HG02588 (cell line): Measurements from ENCODE around the gene POMT2.
"Not testable (repeated sequence)": the region's sequence is repeated elsewhere in the genome, so short reads cannot be mapped to it uniquely, and the experiment has no call there.

ENCODE experiments used
- ATAC-seq: cut with Tn5 transposase; IDR thresholded peaks from one replicate; pipeline ENCODE4 v1.9.1; 2021; ENCODE audit warnings: mild to moderate bottlenecking, moderate library complexity; ENCODE audit not compliant: unreplicated experiment

The POMT2 gene

DNA sequence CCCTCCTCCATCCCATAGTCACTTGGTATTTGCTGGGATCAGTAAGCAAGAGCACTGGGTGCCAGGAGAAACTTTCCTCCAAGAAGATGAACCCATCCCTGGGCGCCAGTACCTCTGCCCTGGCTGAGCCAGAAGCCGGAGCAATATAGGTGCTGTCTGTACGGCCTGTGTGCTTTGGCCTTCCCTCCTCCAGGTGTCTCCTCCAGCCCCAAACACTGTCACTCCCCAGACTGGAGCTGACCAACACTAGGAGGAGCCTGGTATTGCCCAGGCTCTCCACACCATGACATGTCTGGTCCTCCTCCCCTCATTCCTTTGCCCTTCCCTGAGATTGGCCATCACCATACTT, 5.0 kb upstream of the POMT2 start:
- ATAC-seq, result no peak

- ATAC-seq, result no peak
These were observed 4.4 kb upstream of the POMT2 start for GRCh38 chr14:77324816-77325745.

DNA sequence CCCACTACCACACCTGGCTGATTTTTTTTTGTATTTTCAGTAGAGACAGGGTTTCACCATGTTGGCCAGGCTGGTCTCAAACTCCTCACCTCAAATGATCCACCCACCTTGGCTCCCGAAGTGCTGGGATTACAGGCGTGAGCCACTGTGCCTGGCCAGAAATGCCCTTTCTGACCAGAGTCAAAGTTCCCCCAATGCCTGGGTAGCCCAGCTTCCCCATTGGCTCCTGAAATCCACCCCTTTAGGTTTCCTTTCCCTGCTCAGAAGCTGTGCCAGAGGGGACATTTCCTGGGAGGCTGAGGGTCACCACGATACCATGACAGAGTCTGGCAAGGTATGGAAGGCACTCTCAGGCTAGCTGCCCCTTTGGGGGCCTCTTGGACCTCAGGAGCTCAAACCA, 3.6 kb upstream of the POMT2 start:
- no peak for ATAC-seq

DNA sequence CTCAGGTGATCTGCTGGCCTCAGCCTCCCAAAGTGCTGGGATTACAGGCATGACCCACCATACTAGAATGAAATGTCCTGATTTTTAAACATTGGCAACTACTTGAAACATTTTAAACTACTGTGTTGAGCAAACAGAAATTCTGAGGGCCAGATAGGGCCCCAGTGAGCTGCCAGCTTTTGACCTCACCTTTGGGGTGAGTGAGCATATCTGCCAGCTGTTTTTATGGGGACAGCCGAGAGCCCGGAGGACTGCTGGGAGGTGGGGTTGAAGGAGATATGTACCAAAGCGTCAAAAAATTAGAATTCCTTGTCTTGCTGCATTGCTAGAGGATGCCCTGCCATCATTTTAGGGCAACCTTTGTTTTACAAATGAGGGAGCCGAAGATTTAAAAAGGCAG, 2.9 kb upstream of the POMT2 start:
- no peak for ATAC-seq

DNA sequence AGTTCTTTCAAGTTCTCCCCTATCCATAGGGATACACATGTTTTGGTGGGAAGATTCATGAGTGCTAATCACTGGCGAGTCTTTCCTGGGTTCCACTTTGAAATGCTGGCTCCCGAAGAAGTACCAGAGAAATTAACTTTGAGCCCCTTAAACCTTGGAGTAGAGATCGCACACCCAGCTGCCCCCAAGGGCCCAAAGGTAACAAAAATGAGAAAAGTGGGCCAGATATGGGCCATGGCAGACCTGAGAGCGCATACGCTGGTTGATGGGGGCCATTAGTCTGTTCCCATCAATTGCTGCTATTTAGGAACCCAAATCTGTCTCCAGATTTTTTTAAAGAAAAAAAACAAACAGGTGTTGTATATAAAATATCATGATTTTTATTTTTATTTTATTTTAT, 2.3 kb upstream of the POMT2 start:
- ATAC-seq, result no peak

DNA sequence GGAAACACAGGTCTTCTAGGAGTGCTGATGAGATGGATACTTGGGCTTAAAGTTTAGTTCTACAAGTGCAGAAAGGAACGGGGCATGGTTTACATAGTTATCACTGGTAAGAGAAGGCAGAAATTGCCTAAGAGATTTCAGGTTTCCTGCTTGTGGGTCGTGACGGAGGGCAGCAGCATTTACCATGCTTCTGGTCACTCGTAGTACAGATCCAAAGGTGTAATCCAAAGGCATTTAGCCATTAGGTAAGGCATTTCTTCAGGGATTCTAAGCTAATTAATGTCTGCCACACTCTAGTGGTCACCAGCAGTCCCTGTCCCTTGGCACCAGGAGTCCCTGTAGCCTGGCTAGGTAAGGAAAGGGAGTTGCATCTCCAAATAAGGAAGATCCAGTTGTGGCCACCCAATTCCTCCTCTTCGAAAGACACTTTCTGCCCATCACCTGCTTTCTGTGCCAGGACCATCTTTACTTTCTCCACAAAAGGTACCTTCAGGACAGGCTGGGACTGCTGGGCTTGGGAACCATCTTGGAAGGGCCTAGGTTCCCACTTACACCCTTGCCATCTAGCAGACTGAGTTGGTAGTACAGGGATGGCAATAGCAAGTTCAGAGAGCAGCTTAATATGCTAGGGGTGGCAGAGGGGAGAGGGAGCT, 1.7 kb upstream of the POMT2 start:
- no peak for ATAC-seq

DNA sequence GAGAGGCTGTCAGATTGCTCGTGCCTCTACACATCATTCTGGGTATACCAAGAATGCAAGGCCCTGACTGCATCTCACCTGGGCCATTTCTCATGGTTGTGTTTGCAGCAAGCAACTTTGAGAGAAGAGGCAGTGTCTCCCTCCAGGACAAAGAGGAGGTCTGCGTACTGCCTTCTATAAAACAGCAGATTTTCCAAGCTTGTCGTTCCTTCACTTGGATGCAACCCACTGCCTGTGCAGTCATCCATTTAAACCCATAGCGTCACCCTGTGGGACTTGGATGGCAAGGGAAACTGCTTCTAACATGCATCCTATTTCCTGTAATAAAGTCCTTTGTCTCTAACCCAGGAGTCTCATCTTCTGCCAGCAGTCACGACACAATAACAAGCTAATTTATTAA, 1.3 kb downstream of the POMT2 start:
- ATAC-seq, result no peak

DNA sequence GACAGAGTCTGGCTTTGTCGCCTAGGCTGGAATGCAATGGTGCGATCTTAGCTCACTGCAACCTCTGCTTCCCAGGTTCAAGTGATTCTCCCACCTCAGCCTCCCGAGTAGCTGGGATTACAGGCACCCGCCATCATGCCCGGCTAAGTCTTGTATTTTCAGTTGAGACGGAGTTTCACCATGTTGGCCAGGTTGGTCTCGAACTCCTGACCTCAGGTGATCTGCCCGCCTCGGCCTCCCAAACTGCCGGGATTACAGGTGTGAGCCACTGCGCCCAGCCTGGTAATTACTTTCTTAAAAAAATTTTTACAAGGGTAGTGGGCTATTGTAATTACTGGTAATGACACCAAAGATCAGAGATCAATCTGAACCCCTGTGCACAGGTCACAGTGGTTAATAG, 1.9 kb downstream of the POMT2 start:
- ATAC-seq, result not testable (repeated sequence)

DNA sequence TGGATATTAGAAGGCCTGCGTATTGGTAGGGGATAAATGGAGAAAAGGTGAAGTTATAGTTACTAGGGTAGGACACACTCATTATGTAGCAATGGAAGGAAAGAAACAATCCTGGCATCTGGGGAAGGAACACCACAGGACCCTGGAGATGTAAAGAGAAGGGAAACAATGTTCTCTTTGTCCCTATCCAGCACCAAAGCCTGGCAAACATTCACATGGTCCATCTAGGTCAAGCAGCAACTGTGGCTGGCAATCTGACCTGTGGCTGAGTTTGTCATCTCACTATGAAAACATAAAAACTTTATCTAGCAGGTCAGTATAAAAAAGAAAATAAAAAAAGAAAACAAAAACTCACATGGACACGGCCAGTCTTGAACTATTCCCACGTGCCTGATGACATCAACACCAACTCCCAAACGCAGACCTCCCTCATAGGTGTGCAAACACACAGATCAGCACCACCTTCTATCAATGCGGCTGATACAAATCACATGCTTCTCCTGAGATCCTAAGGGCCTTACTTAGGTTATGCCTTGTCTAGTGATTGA, 2.6 kb downstream of the POMT2 start:
- ATAC-seq, result no peak

- no peak for ATAC-seq
These were observed 3.8 kb downstream of the POMT2 start for GRCh38 chr14:77316872-77317301.

- ATAC-seq, result no peak
These were observed 4.5 kb downstream of the POMT2 start for GRCh38 chr14:77316195-77316505.

DNA sequence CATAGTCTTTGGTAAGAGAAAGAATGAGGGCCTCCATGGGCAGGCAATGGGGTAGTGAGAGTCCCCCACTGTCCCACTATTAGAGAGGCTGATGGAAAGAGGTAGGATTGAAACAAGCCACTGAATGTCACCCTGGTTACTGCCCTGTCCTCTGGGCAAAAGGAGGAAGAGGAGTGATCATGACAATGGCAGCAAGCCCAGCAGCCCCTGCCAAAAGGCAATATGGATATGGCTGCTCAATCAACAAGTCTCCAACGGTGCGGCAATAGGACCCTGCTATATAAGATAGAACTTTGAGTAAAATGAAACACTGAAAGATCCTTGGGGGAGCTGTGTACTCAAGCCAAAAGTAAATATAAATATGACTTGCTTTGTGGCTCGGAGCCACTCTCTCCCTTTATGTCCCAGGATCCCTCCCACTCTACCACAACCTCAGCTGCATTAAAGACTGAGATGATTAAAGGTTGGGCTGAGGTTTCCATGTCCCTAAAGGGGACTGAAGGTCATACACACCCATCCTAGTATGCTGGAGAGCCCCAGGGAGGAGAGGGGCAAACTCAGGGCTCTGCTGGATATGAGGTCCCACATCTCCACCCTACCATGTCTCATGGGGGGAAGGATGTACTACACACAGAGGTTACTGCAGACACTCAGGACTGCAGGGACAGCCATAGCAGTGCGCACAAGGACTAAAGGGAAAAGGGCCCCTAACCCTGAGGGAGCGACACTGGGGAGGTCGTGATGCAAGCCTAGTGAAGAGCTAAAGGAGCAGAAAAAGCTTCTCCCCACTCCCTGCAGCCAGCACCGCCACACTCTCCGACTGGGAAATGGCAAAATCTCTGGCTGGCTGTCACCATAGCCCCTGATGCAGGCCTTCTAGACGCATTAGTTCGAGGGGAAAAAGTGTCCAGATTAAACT, 5.9 kb downstream of the POMT2 start:
- no peak for ATAC-seq

- ATAC-seq, result no peak
These were observed 6.6 kb downstream of the POMT2 start for GRCh38 chr14:77314043-77314442.

DNA sequence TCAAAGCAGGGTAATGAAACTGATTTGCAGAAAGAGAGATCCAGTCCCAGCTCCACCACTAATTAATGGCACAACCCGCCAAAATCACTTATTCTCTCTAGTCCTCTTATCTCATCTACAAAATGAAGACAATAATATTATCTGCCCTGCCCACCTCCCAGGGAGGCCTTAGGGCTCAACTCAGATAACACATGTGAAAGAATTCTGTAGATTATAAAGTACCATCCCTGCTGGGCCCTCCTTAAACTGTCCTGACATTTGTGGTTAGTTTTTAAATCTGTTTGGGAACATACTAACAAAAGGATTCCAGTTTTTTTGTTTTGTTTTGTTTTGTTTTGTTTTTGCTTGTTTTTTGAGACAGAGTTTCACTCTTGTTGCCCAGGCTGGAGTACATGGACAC, 7.3 kb downstream of the POMT2 start:
- ATAC-seq, result no peak

- no peak for ATAC-seq
These were observed 9.5 kb downstream of the POMT2 start for GRCh38 chr14:77311217-77311616.

- ATAC-seq, result no peak
These were observed 10.7 kb downstream of the POMT2 start for GRCh38 chr14:77310026-77310425.

- ATAC-seq, result no peak
These were observed 11.6 kb downstream of the POMT2 start for GRCh38 chr14:77309131-77309530.

GRCh38 chr14:77306851-77307496, 13.7 kb downstream of the POMT2 start:
- no peak for ATAC-seq

GRCh38 chr14:77306416-77306815, 14.3 kb downstream of the POMT2 start:
- no peak for ATAC-seq

DNA sequence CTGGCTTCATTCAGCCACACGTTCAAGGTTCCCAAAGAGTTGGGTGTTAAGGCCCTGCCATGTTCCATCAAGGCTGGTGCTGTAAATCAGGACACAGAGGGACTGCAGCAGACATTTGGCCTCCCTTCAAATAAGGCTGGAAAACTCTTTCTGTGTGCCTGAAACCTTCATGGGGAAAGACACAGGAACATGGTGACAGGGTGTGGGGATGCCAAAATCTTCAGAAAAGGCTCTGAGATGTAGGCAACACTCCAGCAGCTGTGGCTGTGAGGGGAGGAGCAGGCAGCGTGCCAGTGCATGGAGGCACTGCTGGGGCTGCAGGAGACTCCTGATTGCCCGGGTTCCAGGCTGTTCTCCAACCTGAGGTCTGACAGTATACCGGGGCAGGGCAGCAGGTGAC, 15.0 kb downstream of the POMT2 start:
- ATAC-seq, result no peak
